ENCODE measurements around the gene HIPK1.

Gene HIPK1

DNA sequence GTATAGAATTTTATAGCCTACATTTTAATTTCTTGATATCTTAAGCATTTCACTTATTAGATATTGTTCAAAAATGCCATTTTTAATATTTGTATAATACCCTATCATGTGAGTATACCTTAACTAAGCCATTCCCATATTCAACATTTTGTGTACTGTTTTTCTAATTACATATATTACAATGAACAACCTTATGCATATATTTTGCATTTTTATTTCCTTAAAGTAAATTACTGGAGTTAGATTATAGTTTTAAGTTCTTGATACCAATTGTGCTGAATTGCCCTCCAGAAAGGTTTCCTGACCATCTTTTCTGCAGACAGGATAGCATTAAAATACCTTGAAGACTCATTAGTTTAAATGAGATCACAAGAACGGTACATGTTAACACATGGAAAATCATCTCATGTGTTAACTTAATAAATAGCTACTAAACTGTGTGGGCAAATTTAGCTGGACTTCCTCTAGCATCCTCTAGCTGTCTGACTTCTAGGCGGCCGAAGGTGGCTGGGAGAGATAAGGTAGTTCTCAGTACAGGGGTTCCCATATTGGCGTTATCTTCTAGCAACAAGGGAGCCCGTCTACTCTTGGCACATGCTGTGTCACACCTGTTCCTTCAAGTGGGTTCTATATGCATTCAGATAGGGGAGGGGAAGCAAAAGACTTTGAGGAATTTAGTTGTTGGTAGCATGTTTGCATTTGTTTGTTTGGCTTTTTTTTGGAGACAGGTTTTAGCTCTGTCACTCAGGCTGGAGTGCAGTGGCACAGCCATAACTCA, 15.0 kb upstream of the HIPK1 start:
- no peak for DNase-seq

GRCh38 chr1:113916974-113917373, 12.2 kb upstream of the HIPK1 start:
- DNase-seq: no peak

DNA sequence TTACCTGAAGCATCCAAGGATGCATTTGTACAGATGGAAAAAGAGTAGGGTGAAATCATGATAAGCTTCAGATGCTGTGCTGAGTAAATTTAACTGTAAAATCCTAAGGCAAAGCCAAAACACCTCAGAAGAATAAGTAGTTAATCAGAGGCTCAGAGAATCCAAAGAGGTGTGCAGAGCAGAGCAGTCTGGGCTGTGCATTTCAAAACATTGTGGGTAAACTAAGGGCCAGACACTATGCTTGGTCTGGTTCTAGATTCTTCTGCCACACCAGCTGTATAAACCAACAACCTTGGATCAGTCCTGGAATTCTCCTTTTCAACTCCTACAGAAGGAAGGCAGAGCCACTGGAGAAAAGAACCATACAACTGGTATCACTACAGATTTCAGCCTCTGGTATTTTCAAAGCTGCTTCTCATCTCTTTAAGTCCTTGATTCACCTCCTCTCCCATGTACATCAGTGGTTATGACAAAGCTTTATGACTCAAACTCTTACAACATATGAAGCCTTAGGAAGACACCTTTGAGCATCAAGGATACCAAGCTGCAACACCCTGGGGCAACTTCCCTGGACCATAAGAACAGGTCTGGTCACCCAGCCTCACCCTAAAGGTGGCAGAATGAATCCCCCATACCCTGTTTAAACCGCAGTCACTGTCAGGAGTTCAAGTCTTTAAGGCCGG, 11.6 kb upstream of the HIPK1 start:
- DNase-seq: no peak

- DNase-seq: no peak
These were observed 10.9 kb upstream of the HIPK1 start for GRCh38 chr1:113918243-113918642.

DNA sequence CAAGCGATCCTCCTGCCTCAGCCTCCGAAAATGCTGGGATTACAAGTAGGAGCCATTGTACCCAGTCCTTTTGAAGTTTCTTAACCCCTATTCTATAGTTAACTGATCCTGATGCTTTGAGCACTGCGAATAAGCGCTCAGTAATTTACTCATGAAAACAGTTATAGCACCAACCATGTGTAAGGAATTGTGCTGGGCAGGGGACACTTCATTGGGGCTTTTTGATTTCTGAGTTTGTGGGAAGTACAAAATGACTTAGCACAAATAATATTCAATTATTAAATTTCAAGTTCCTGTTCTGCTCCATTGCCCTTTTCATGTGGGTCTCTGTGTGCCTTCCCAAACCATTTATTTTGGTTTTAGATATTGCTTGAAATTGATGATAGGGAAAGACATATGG, 6.2 kb upstream of the HIPK1 start:
- no peak for DNase-seq

DNA sequence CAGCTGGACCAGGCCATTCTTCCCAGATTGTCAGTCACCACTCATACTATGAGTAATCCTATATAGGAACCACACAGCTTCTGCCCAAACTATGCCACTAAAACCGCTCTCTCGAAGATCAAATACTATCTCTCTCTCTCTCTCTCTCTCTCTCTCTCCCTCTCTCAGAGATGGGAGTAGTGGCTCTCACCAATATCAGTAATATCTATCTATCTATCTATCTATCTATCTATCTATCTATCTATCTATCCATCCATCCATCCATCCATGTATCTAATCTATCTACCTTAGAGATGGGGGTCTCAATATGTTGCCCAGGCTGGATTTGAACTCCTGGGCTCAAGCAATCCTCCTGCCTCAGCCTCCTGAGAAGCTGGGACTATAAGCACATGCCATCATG, 4.7 kb upstream of the HIPK1 start:
- DNase-seq: no peak

GRCh38 chr1:113928187-113928930, 765 bp upstream of the HIPK1 start:
- no peak for DNase-seq

- DNase-seq: no peak
These were observed 800 bp downstream of the HIPK1 start for GRCh38 chr1:113929750-113930498.

- no peak for DNase-seq
These were observed 1.5 kb downstream of the HIPK1 start for GRCh38 chr1:113930499-113931161.

DNA sequence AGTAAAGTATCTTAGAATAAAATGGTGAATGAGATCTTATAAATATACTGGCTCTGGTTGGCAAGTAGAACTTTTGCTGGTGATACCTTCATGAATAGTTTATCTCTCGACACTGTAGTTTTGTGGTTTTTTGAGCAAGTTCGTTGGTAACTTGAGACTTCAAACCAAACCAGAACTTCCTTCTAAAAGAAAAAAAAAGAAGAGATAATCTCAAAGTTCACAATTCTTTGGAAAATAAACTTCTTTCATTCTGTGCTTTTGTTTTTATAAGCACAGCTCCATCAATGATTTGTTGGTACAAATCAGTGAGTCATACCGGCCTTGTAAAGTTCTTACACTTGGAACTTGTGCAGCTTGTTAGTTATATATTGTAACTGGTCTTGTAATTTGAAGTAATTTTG, 2.3 kb downstream of the HIPK1 start:
- DNase-seq: no peak

- DNase-seq: no peak
These were observed 4.9 kb downstream of the HIPK1 start for GRCh38 chr1:113934006-113934405.

GRCh38 chr1:113934511-113935055, 5.5 kb downstream of the HIPK1 start:
- DNase-seq: no peak

GRCh38 chr1:113935176-113935575, 6.1 kb downstream of the HIPK1 start:
- DNase-seq: no peak

DNA sequence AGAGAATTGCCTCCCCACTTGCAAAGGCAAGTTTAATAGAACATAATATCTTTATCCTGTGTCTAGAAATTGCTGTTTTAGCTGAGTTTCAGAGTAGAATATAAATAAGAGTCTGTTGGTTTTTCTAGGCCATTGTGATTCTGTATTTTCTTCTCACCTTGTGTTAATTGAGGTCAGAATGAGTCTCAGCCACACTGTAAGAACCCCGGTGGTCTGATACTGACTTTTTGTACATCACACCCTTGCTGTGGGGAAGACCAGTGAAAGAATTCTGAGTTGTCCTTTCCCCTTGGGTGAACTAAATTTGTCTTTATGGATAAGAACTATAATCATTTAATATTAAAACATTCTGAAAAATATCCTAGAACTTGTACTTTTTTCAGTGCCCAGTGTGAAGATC, 6.8 kb downstream of the HIPK1 start:
- no peak for DNase-seq

GRCh38 chr1:113937146-113937545, 8.0 kb downstream of the HIPK1 start:
- DNase-seq: no peak

DNA sequence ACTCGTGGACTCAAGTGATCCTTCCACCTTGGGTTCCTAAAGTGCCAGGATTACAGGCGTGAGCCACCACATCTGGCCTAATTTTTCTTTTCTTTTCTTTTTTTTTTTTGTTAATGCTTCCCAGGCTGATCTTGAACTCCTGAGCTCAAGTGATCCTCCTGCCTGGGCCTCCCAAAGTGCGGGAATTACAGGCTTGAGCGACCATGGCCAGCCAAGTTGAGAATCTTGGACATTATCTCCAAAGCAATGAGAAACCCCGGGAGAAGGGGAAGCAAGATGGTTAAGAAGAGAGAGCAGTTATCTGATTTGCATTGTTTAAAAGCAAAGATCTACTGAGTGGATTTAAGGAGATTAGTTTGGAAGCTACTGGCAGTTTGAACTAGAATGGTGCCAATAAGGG, 9.1 kb downstream of the HIPK1 start:
- no peak for DNase-seq

GRCh38 chr1:113940365-113941244, 11.5 kb downstream of the HIPK1 start:
- no peak for DNase-seq

- no peak for DNase-seq
These were observed 12.1 kb downstream of the HIPK1 start for GRCh38 chr1:113941245-113941559.

DNA sequence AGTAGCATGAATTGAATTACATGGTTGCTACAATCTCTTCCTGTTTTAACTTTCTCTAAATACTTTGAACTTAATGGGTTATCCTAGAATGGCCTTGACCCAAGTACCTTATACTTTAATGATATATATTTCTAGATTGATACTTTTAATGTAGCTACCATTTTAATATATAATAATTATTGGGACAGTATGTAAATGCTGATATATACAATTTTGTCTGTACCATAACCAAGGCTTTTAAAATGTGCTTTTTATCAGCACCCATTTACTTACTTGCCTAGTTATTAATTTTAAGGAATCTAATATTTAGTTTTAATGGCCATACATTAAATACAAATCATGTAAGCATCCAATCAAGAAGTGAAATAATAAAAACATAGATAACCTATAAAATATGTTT, 13.4 kb downstream of the HIPK1 start:
- no peak for DNase-seq

DNA sequence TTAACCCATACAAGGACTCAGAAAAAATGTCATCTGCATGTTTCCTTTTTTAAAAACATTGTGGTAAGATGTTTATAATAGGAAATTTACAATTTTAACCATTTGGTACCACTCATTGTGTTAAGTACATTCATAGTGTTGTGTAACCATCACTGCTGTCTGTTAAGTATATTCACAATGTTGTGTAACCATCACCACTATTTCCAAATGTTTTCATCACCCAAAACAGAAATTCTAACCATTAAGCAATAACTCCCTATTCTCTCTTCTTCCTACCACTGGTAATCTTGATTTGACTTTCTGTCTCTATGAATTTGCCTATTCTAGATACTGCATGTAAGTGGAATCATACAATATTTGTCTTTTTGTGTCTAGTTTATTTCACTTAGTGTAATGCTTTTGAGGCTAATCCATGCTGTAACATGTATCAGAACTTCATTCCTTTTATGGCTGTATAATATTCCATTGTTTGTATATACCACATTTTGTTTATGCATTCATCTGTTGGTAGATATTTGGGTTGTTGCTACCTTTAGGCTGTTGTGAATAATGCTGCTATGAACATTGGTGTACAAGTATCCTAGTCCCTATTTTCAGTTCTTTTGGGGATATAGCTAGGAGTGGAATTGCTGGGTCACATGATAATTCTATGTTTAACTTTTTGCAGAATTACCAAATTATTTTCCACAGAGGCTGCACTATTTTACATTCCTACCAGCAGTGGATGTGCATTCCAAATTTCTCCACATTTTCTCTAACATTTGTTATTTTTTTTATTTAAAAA, 14.1 kb downstream of the HIPK1 start:
- DNase-seq: no peak

GRCh38 chr1:113945329-113945728, 16.2 kb downstream of the HIPK1 start:
- no peak for DNase-seq
